Spleen (tissue), 7 donors: ENCODE data around the gene ZNF684.

ENCODE experiments used
- CTCF ChIP-seq, 11 experiments: fragments of 200-600 bp in 7 of 11; fragments of 450-650 bp in 4 of 11; sonication (generic) in 4 of 11; IDR thresholded peaks in 8 of 11; conservative IDR thresholded peaks in 3 of 11; 1 replicate in 7 of 11; 2 replicates in 4 of 11; pipeline versions ENCODE4 v1.4.0 to v1.8.0; 2016 to 2021; ENCODE audit warnings: antibody characterized with exemption in 11 of 11, inconsistent platforms in 4 of 11, mild to moderate bottlenecking in 1 of 11
- POLR2A ChIP-seq, 3 donors: fragments of 450-650 bp; IDR thresholded peaks; one replicate each; pipeline ENCODE4 v1.5.1; 2017; ENCODE audit warnings: antibody characterized with exemption in 3 of 3, mild to moderate bottlenecking in 1 of 3
- POLR2AphosphoS5 ChIP-seq, 3 donors: sonication (generic); formaldehyde crosslinking; IDR thresholded peaks; one replicate each; pipeline ENCODE4 v1.5.1; 2017; ENCODE audit warnings: antibody characterized with exemption in 3 of 3
- donor health status: DM: no; HTN: no; CAD: no; lungs with moderate emphysema.
- donor health status: DM: no; HTN: no; CAD: no.
- donor health status: DM: no; HTN: no; CAD: no.

GRCh38 chr1:40534589-40534988 is 3.2 kb downstream of the ZNF684 start:
- TF ChIP-seq CTCF (IDR thresholded peaks at IDR 0.05 in 8 of 11, conservative IDR thresholded peaks at IDR 0.05 in 3 of 11) (no peak), POLR2AphosphoS5 (IDR thresholded peaks at IDR 0.05) (no peak), POLR2A (IDR thresholded peaks at IDR 0.05) (no peak)
